PFSK-1 (cell line): ENCODE measurements around the gene TAS2R16.

Experiments
- FOXP2 ChIP-seq: optimal IDR thresholded peaks from 2 replicates; pipeline ENCODE3; 2011; ENCODE audit warnings: borderline replicate concordance, control low read depth, inconsistent platforms; ENCODE audit not compliant: insufficient read depth; ENCODE audit errors: extremely low read length, extremely low read depth
- POLR2AphosphoS5 ChIP-seq: IDR thresholded peaks from 2 replicates; pipeline ENCODE4 v1.6.1; 2012; ENCODE audit warnings: low read depth, mild to moderate bottlenecking, control low read depth, low read length, moderate library complexity
- SIN3A ChIP-seq: IDR thresholded peaks from 2 replicates; pipeline ENCODE4 v1.6.1; 2012; ENCODE audit warnings: mild to moderate bottlenecking, low read length, moderate library complexity, borderline replicate concordance; ENCODE audit not compliant: insufficient read depth
- TAF1 ChIP-seq: IDR thresholded peaks from 2 replicates; pipeline ENCODE4 v1.6.1; 2012; ENCODE audit warnings: low read length, control low read depth, borderline replicate concordance; ENCODE audit not compliant: insufficient read depth
- TF ChIP-seq, protein P1 (sequence below), 2 experiments: IDR thresholded peaks; 2 replicates each; pipeline versions ENCODE4 v1.6.1 to v1.8.0; 2011 to 2012; ENCODE audit warnings: low read depth in 2 of 2, low read length in 2 of 2, control low read depth in 1 of 2, inconsistent platforms in 1 of 2, mild to moderate bottlenecking in 1 of 2, moderate library complexity in 1 of 2; ENCODE audit not compliant: insufficient read depth in 1 of 2

Gene TAS2R16

GRCh38 chr7:122984021-122984420 is 11.5 kb downstream of the TAS2R16 start:
- no peak for TF ChIP-seq SIN3A
- TF ChIP-seq, protein P1, sequence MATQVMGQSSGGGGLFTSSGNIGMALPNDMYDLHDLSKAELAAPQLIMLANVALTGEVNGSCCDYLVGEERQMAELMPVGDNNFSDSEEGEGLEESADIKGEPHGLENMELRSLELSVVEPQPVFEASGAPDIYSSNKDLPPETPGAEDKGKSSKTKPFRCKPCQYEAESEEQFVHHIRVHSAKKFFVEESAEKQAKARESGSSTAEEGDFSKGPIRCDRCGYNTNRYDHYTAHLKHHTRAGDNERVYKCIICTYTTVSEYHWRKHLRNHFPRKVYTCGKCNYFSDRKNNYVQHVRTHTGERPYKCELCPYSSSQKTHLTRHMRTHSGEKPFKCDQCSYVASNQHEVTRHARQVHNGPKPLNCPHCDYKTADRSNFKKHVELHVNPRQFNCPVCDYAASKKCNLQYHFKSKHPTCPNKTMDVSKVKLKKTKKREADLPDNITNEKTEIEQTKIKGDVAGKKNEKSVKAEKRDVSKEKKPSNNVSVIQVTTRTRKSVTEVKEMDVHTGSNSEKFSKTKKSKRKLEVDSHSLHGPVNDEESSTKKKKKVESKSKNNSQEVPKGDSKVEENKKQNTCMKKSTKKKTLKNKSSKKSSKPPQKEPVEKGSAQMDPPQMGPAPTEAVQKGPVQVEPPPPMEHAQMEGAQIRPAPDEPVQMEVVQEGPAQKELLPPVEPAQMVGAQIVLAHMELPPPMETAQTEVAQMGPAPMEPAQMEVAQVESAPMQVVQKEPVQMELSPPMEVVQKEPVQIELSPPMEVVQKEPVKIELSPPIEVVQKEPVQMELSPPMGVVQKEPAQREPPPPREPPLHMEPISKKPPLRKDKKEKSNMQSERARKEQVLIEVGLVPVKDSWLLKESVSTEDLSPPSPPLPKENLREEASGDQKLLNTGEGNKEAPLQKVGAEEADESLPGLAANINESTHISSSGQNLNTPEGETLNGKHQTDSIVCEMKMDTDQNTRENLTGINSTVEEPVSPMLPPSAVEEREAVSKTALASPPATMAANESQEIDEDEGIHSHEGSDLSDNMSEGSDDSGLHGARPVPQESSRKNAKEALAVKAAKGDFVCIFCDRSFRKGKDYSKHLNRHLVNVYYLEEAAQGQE (IDR thresholded peaks at IDR 0.05; ENCODE audit: insufficient read depth in 1 of 2, low read depth in 2 of 2, low read length in 2 of 2) = no peak
- no peak for TF ChIP-seq TAF1
- no peak for TF ChIP-seq POLR2AphosphoS5
- no peak for TF ChIP-seq FOXP2

GRCh38 chr7:122983261-122983660 is 12.2 kb downstream of the TAS2R16 start:
- TF ChIP-seq TAF1 = no peak
- TF ChIP-seq FOXP2 = no peak
- TF ChIP-seq, protein P1 (IDR thresholded peaks at IDR 0.05; ENCODE audit: insufficient read depth in 1 of 2, low read depth in 2 of 2, low read length in 2 of 2) = no peak
- TF ChIP-seq POLR2AphosphoS5 = no peak
- no peak for TF ChIP-seq SIN3A

GRCh38 chr7:122975341-122975740 is 20.2 kb downstream of the TAS2R16 start:
- TF ChIP-seq POLR2AphosphoS5 (no peak), SIN3A (no peak), FOXP2 (no peak), TAF1 (no peak)
- TF ChIP-seq, protein P1 (IDR thresholded peaks at IDR 0.05; ENCODE audit: insufficient read depth in 1 of 2, low read depth in 2 of 2, low read length in 2 of 2) = no peak

- TF ChIP-seq FOXP2 (no peak), SIN3A (no peak), TAF1 (no peak), POLR2AphosphoS5 (no peak)
- TF ChIP-seq, protein P1 (IDR thresholded peaks at IDR 0.05; ENCODE audit: insufficient read depth in 1 of 2, low read depth in 2 of 2, low read length in 2 of 2) = no peak
Observed at GRCh38 chr7:122974229-122974628, 21.3 kb downstream of the TAS2R16 start.

DNA sequence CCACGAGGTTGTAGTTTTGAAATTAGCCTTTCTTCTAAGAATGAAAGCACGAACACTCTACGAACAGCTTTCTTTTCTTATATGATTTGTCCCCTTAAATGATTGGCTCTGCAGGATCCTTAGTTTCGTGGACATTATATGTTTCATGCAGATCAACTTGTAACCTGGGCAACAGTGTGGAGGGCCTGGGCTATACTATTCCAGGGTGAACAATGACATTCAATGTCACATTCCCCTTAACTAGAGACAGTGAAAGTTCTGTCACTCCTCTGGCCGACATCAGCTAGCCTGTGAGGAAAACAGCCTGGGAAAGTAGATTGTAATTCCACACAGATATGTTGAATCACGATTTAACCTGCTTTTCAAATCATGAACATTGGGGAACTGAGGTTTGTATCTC is 23.4 kb downstream of the TAS2R16 start:
- TF ChIP-seq POLR2AphosphoS5 (no peak), SIN3A (no peak), FOXP2 (no peak), TAF1 (no peak)
- TF ChIP-seq, protein P1 (IDR thresholded peaks at IDR 0.05; ENCODE audit: insufficient read depth in 1 of 2, low read depth in 2 of 2, low read length in 2 of 2) = no peak
